Endothelial cell of umbilical vein (primary cell): Measurements from ENCODE around the gene PTPN14.

Experiments used
- GATA2 ChIP-seq: IDR thresholded peaks from 2 replicates; pipeline ENCODE4 v1.7.0; 2011; ENCODE audit warnings: low read depth, mild to moderate bottlenecking, moderate library complexity, mixed read lengths, low read length; ENCODE audit not compliant: insufficient read length, insufficient read depth
- TF ChIP-seq, protein P1 (sequence below), 2 donors: IDR thresholded peaks; 1 replicate in 1 of 2; 2 replicates in 1 of 2; pipeline ENCODE4 v1.5.1; 2011; ENCODE audit warnings: low read length in 2 of 2, mild to moderate bottlenecking in 2 of 2, moderate library complexity in 2 of 2, control low read depth in 1 of 2, inconsistent platforms in 1 of 2, low read depth in 1 of 2; ENCODE audit not compliant: insufficient read depth in 1 of 2; ENCODE audit errors: extremely low read depth in 1 of 2

GRCh38 chr1:214449371-214449770, 102.0 kb downstream of the PTPN14 start:
- TF ChIP-seq, protein P1, sequence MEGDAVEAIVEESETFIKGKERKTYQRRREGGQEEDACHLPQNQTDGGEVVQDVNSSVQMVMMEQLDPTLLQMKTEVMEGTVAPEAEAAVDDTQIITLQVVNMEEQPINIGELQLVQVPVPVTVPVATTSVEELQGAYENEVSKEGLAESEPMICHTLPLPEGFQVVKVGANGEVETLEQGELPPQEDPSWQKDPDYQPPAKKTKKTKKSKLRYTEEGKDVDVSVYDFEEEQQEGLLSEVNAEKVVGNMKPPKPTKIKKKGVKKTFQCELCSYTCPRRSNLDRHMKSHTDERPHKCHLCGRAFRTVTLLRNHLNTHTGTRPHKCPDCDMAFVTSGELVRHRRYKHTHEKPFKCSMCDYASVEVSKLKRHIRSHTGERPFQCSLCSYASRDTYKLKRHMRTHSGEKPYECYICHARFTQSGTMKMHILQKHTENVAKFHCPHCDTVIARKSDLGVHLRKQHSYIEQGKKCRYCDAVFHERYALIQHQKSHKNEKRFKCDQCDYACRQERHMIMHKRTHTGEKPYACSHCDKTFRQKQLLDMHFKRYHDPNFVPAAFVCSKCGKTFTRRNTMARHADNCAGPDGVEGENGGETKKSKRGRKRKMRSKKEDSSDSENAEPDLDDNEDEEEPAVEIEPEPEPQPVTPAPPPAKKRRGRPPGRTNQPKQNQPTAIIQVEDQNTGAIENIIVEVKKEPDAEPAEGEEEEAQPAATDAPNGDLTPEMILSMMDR (IDR thresholded peaks at IDR 0.05; ENCODE audit: extremely low read depth in 1 of 2, insufficient read depth in 1 of 2, low read depth in 1 of 2, low read length in 2 of 2), result no peak
- TF ChIP-seq GATA2, result no peak
